Endodermal cell (in vitro differentiated cells): ENCODE data around the gene AKAP13. TPM values are rescaled to one million over a fixed set of nuclear protein-coding genes. Genes with fewer than 3 reads are reported as not detected.
A peak's percentile ranks its signal among the peaks of the same experiment; 100 is the strongest.

Experiments used
- DNase-seq: peaks from one replicate; pipeline ENCODE4 v3.0.0-alpha.2; 2017
- H3K27ac ChIP-seq: 2 replicates; pipeline ENCODE4 v1.5.1; 2013; ENCODE audit warnings: mild to moderate bottlenecking, low read depth, low read length, moderate library complexity
- H3K27me3 ChIP-seq: 2 replicates; pipeline ENCODE4 v1.6.1; 2013; ENCODE audit warnings: mild to moderate bottlenecking, low read length, moderate library complexity; ENCODE audit not compliant: insufficient read depth, control insufficient read depth, poor library complexity, severe bottlenecking
- H3K36me3 ChIP-seq: 2 replicates; pipeline ENCODE4 v1.7.0; 2013; ENCODE audit warnings: mild to moderate bottlenecking, low read length, moderate library complexity; ENCODE audit not compliant: control insufficient read depth, insufficient read depth
- H3K4me1 ChIP-seq: one replicate; pipeline ENCODE4 v1.7.0; 2013; ENCODE audit warnings: low read length; ENCODE audit not compliant: control insufficient read depth, insufficient read depth
- H3K4me3 ChIP-seq: 2 replicates; pipeline ENCODE4 v1.5.1; 2013; ENCODE audit warnings: mild to moderate bottlenecking, low read length, moderate library complexity
- H3K9ac ChIP-seq: 2 replicates; pipeline ENCODE4 v1.6.1; 2013; ENCODE audit warnings: mild to moderate bottlenecking, low read length, moderate library complexity; ENCODE audit not compliant: poor library complexity, severe bottlenecking; ENCODE audit errors: extremely low read depth
- H3K9me3 ChIP-seq: 2 replicates; pipeline ENCODE4 v1.6.1; 2013; ENCODE audit warnings: mild to moderate bottlenecking, low read length, moderate library complexity; ENCODE audit not compliant: control insufficient read depth
- H3K27ac Mint-ChIP-seq: 2 replicates; pipeline ENCODE4 v1.8.0; 2020; ENCODE audit warnings: mixed read lengths
- H3K27me3 Mint-ChIP-seq: 2 replicates; pipeline ENCODE4 v1.8.0; 2021; ENCODE audit warnings: mild to moderate bottlenecking, mixed read lengths; ENCODE audit not compliant: insufficient read depth
- H3K36me3 Mint-ChIP-seq: 2 replicates; pipeline ENCODE4 v1.8.0; 2020; ENCODE audit warnings: low read depth, mixed read lengths
- H3K4me1 Mint-ChIP-seq: 2 replicates; pipeline ENCODE4 v1.8.0; 2020; ENCODE audit warnings: mixed read lengths
- H3K4me3 Mint-ChIP-seq: 2 replicates; pipeline ENCODE4 v1.8.0; 2020; ENCODE audit warnings: mild to moderate bottlenecking, moderate library complexity, mixed read lengths
- H3K9me3 Mint-ChIP-seq: 2 replicates; pipeline ENCODE4 v1.8.0; 2020; ENCODE audit warnings: mild to moderate bottlenecking, mixed read lengths
- WGBS, 2 experiments: methylation state at CpG; one replicate each; pipeline versions ENCODE4 v1.1.5 to v1.1.7; 2013; ENCODE audit warnings: missing lambda C conversion rate in 2 of 2, mixed read lengths in 1 of 2; ENCODE audit not compliant: insufficient coverage in 1 of 2, insufficient read length in 1 of 2; 5-methylcytosine and 5-hydroxymethylcytosine counted together
- total RNA-seq, 2 donors: library from RNA; stranded (reverse); fragmentation: NEBNext Ultra II Directional in 1 of 2; extraction: Animal tissue kit (Norgen Biotek cat#: 25700) in 1 of 2; gene quantifications; 2 replicates in 1 of 2; 3 replicates in 1 of 2; pipeline ENCODE4 v1.2.1, GENCODE V29; 2021
- TF ChIP-seq, protein P1 (sequence below): fragments of 200-600 bp; sonication (generic); conservative IDR thresholded peaks from 2 replicates; pipeline ENCODE4 v1.5.0; 2021; ENCODE audit warnings: antibody characterized with exemption, mild to moderate bottlenecking

AKAP13 gene
- total RNA-seq, 2 donors from 2014 or later: 115 to 131 TPM

DNA sequence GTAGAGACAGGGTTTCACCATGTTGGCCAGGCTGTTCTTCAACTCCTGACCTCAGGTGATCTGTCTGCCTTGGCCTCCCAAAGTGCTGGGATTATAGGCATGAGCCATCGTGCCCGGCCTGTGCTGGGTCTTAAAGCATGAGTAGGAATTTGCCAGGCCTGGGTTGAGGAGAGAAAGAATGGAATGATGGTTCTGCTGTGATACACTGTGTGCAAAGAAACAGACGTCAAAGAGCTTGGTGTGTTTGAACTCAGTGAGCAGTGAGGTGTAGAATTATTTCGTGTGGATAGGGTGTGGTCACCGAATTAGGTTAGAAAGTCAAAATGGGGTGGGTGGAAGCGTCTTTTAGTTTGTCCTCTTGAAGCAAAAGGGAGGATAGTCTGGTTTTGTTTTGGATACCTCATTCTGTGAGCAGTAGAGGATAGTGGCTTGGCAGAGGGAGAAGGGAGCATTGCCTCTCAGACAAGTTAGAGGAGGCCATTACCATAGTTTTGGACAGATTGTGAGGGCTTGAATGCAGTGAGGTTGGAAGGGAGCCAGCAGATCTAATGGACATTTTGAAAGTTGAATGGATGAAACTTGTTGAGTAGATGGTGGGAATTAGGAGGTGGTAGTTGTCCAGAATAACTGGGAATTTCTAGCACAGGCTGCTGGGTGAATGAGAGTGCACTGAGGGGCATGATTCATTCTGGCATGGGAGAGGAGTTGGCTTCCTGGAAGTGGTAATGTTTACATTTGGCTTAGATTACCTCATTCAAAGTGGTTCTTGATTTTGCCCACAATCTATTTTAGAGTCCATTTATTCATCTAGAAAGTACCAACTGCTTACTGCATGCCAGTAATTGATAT is 27.2 kb downstream of the AKAP13 start:
- no peak overlapping the region for H3K4me3 Mint-ChIP-seq
- H3K4me1 Mint-ChIP-seq: peaks cover 44% of the 10 kb centered on the region
- H3K9ac ChIP-seq: no peak overlapping the region
- WGBS, 2 experiments: 92 to 98% methylated on average over 4 to 6 of the region's 6 CpGs
- peak overlapping the region; percentile 4 for H3K27ac Mint-ChIP-seq
- no peaks in the 10 kb centered on the region for H3K27me3 ChIP-seq
- H3K36me3 ChIP-seq: peaks cover 14% of the 10 kb centered on the region
- H3K27ac ChIP-seq: no peak overlapping the region
- H3K9me3 Mint-ChIP-seq: no peaks in the 10 kb centered on the region
- DNase-seq: no peak
- H3K9me3 ChIP-seq: peaks cover 6% of the 10 kb centered on the region
- H3K36me3 Mint-ChIP-seq: peaks cover 14% of the 10 kb centered on the region
- TF ChIP-seq, protein P1, sequence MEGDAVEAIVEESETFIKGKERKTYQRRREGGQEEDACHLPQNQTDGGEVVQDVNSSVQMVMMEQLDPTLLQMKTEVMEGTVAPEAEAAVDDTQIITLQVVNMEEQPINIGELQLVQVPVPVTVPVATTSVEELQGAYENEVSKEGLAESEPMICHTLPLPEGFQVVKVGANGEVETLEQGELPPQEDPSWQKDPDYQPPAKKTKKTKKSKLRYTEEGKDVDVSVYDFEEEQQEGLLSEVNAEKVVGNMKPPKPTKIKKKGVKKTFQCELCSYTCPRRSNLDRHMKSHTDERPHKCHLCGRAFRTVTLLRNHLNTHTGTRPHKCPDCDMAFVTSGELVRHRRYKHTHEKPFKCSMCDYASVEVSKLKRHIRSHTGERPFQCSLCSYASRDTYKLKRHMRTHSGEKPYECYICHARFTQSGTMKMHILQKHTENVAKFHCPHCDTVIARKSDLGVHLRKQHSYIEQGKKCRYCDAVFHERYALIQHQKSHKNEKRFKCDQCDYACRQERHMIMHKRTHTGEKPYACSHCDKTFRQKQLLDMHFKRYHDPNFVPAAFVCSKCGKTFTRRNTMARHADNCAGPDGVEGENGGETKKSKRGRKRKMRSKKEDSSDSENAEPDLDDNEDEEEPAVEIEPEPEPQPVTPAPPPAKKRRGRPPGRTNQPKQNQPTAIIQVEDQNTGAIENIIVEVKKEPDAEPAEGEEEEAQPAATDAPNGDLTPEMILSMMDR: no peak
- H3K27me3 Mint-ChIP-seq: no peaks in the 10 kb centered on the region
- no peak overlapping the region for H3K4me3 ChIP-seq
- peaks cover 20% of the 10 kb centered on the region for H3K4me1 ChIP-seq

DNA sequence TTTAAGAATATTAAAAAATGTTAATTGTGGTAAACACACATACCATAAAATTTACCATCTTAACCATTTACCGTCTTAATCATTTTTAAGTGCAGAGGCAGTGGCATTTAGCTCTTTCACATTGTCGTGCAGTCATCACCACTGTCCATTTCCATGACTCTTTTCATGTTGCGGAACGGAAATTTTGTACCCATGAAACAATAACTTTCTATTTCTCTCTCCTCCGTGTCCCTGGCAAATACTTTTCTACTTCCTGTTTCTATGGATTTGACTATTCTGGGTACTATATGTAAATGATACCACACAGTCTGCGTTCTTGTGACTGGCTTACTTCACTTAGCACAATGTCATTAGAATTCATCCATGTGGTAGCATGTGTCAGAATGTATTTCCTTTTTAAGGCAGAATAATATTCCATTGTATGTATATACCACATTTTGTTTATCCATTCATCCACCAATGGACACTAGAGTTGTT is 27.9 kb downstream of the AKAP13 start:
- TF ChIP-seq, protein P1: no peak

GRCh38 chr15:85412066-85412465 is 31.7 kb downstream of the AKAP13 start:
- no peak overlapping the region for H3K27ac ChIP-seq
- H3K9me3 ChIP-seq: peaks cover 6% of the 10 kb centered on the region
- Mint-ChIP-seq H3K27ac (no peak overlapping the region), H3K36me3 (peaks cover 21% of the 10 kb centered on the region), H3K27me3 (no peaks in the 10 kb centered on the region), H3K9me3 (no peaks in the 10 kb centered on the region), H3K4me3 (no peak overlapping the region), H3K4me1 (peaks cover 30% of the 10 kb centered on the region)
- TF ChIP-seq, protein P1: no peak
- H3K27me3 ChIP-seq: no peaks in the 10 kb centered on the region
- WGBS, 2 experiments: 91 to 100% methylated on average over 2 to 3 of the region's 3 CpGs
- H3K4me1 ChIP-seq: peaks cover 7% of the 10 kb centered on the region
- H3K36me3 ChIP-seq: peaks cover 18% of the 10 kb centered on the region
- no peak overlapping the region for H3K4me3 ChIP-seq
- H3K9ac ChIP-seq: no peak overlapping the region
- DNase-seq: no peak

More for the DNA sequence above, 27.9 kb downstream of the AKAP13 start:
- Histone ChIP-seq H3K4me1 (peaks cover 15% of the 10 kb centered on the region), H3K27me3 (no peaks in the 10 kb centered on the region), H3K9ac (no peak overlapping the region), H3K36me3 (peaks cover 14% of the 10 kb centered on the region), H3K4me3 (no peak overlapping the region), H3K9me3 (peaks cover 6% of the 10 kb centered on the region), H3K27ac (no peak overlapping the region)
- Mint-ChIP-seq H3K36me3 (peaks cover 14% of the 10 kb centered on the region), H3K4me3 (no peak overlapping the region), H3K27me3 (no peaks in the 10 kb centered on the region), H3K27ac (no peak overlapping the region), H3K4me1 (peaks cover 48% of the 10 kb centered on the region), H3K9me3 (no peaks in the 10 kb centered on the region)
- WGBS, 2 experiments: 98% methylated on average over 3 to 6 of the region's 6 CpGs
- DNase-seq: no peak
